Neuronal stem cell (in vitro differentiated cells): Measurements from ENCODE around the gene FHOD3.

Source experiments
- DNase-seq: peaks from one replicate; pipeline ENCODE4 v3.0.0-alpha.2; 2013; ENCODE audit warnings: low spot score
- H2AFZ ChIP-seq: one replicate; pipeline ENCODE4 v1.6.1; 2013; ENCODE audit warnings: mild to moderate bottlenecking, low read length, inconsistent platforms
- H2AK5ac ChIP-seq: 2 replicates; pipeline ENCODE4 v1.6.1; 2013; ENCODE audit warnings: low read depth, mild to moderate bottlenecking, inconsistent platforms, low read length, moderate library complexity, mixed read lengths
- H2BK120ac ChIP-seq: 2 replicates; pipeline ENCODE4 v1.6.1; 2013; ENCODE audit warnings: low read depth, mild to moderate bottlenecking, inconsistent platforms, low read length, moderate library complexity, mixed read lengths
- H2BK12ac ChIP-seq: one replicate; pipeline ENCODE4 v1.6.1; 2013; ENCODE audit warnings: low read length, inconsistent platforms
- H2BK15ac ChIP-seq: 2 replicates; pipeline ENCODE4 v1.6.1; 2013; ENCODE audit warnings: mild to moderate bottlenecking, low read length, inconsistent platforms, mixed read lengths
- H2BK5ac ChIP-seq: one replicate; pipeline ENCODE4 v1.6.1; 2013; ENCODE audit warnings: inconsistent platforms, mild to moderate bottlenecking, low read length, moderate library complexity
- H3K14ac ChIP-seq: one replicate; pipeline ENCODE4 v1.6.1; 2013; ENCODE audit warnings: low read length, inconsistent platforms
- H3K18ac ChIP-seq: 2 replicates; pipeline ENCODE4 v1.6.1; 2013; ENCODE audit warnings: low read length, inconsistent platforms
- H3K23ac ChIP-seq: 2 replicates; pipeline ENCODE4 v1.6.1; 2013; ENCODE audit warnings: low read depth, mild to moderate bottlenecking, mixed read lengths, low read length, inconsistent platforms; ENCODE audit not compliant: poor library complexity
- H3K27ac ChIP-seq: replicated peaks from 3 replicates; pipeline ENCODE4 v1.5.1; 2013; ENCODE audit warnings: low read length, inconsistent platforms
- H3K27me3 ChIP-seq, 3 experiments: 2 replicates each; pipeline ENCODE4 v1.6.1; 2013; ENCODE audit warnings: low read length in 3 of 3, mild to moderate bottlenecking in 2 of 3, inconsistent platforms in 1 of 3, low read depth in 1 of 3, mixed read lengths in 1 of 3, moderate library complexity in 1 of 3; ENCODE audit not compliant: control insufficient read depth in 3 of 3, insufficient read depth in 3 of 3
- H3K36me3 ChIP-seq, 2 donors: replicated peaks in 1 of 2; 2 replicates each; pipeline ENCODE4 v1.6.1; 2013; ENCODE audit warnings: low read length in 2 of 2; ENCODE audit not compliant: control insufficient read depth in 2 of 2, insufficient read depth in 2 of 2
- H3K4ac ChIP-seq: 2 replicates; pipeline ENCODE4 v1.6.1; 2013; ENCODE audit warnings: inconsistent platforms, mild to moderate bottlenecking, low read length, moderate library complexity
- H3K4me1 ChIP-seq, 2 donors: 1 replicate in 1 of 2; 2 replicates in 1 of 2; pipeline ENCODE4 v1.6.1; 2013; ENCODE audit warnings: low read length in 2 of 2, low read depth in 1 of 2; ENCODE audit not compliant: control insufficient read depth in 2 of 2, insufficient read depth in 1 of 2
- H3K4me2 ChIP-seq: one replicate; pipeline ENCODE4 v1.6.1; 2013; ENCODE audit warnings: mild to moderate bottlenecking, low read length, inconsistent platforms; ENCODE audit not compliant: insufficient read depth, poor library complexity, severe bottlenecking
- H3K4me3 ChIP-seq, 2 donors: 2 replicates each; pipeline ENCODE4 v1.5.1; 2013; ENCODE audit warnings: low read length in 2 of 2, mild to moderate bottlenecking in 2 of 2, inconsistent platforms in 1 of 2, moderate library complexity in 1 of 2
- H3K79me1 ChIP-seq: one replicate; pipeline ENCODE4 v1.6.1; 2013; ENCODE audit warnings: low read depth, mild to moderate bottlenecking, inconsistent platforms, low read length, moderate library complexity
- H3K9ac ChIP-seq: one replicate; pipeline ENCODE4 v1.6.1; 2013; ENCODE audit warnings: mild to moderate bottlenecking, low read depth, low read length, inconsistent platforms; ENCODE audit not compliant: poor library complexity
- H3K9me3 ChIP-seq, 2 donors: replicated peaks in 1 of 2; 2 replicates each; pipeline versions ENCODE3 to v1.6.1; 2013; ENCODE audit warnings: low read length in 2 of 2, mild to moderate bottlenecking in 2 of 2, inconsistent platforms in 1 of 2, low read depth in 1 of 2, mixed read lengths in 1 of 2, moderate library complexity in 1 of 2; ENCODE audit not compliant: control insufficient read depth in 2 of 2, insufficient read depth in 1 of 2
- H4K8ac ChIP-seq: one replicate; pipeline ENCODE4 v1.6.1; 2013; ENCODE audit warnings: low read depth, mild to moderate bottlenecking, inconsistent platforms, low read length, moderate library complexity
- H4K91ac ChIP-seq: one replicate; pipeline ENCODE4 v1.6.1; 2013; ENCODE audit warnings: low read length, low read depth, mild to moderate bottlenecking, inconsistent platforms; ENCODE audit not compliant: poor library complexity
- WGBS, 2 donors: extraction: QIAGEN DNeasy Blood & Tissue Kit; methylation state at CpG; one replicate each; pipeline ENCODE4 v1.1.7; 2013; ENCODE audit warnings: missing lambda C conversion rate in 2 of 2, mixed read lengths in 1 of 2; ENCODE audit not compliant: insufficient read length in 2 of 2, insufficient replicate concordance in 1 of 2; ENCODE audit errors: extremely low coverage in 2 of 2; 5-methylcytosine and 5-hydroxymethylcytosine counted together

FHOD3 gene

GRCh38 chr18:36389027-36389426 lies 91.5 kb downstream of the FHOD3 start:
- Histone ChIP-seq H3K14ac (no peak overlapping the region), H2BK120ac (no peak overlapping the region), H3K4me3 (no peak overlapping the region), H4K8ac (no peak overlapping the region), H2AFZ (no peak overlapping the region), H3K4ac (no peak overlapping the region), H3K9me3 (peaks cover 5% of the 10 kb centered on the region in 2 donors), H3K4me2 (no peak overlapping the region), H2BK12ac (no peak overlapping the region), H3K18ac (no peak overlapping the region), H3K27ac (no peak overlapping the region), H3K79me1 (peaks cover 2% of the 10 kb centered on the region), H3K9ac (no peak overlapping the region), H3K4me1 (no peaks in the 10 kb centered on the region), H2BK15ac (no peak overlapping the region), H3K36me3 (peaks cover 0 to 8% of the 10 kb centered on the region in 2 donors), H4K91ac (no peak overlapping the region), H2AK5ac (no peak overlapping the region), H3K23ac (no peak overlapping the region), H3K27me3 (peaks cover 0 to 2% (median 0%) of the 10 kb centered on the region in 3 experiments), H2BK5ac (no peak overlapping the region)
- DNase-seq, result no peak
- WGBS, 2 donors, result no CpG with 5 or more reads among the region's 7 CpGs

- Histone ChIP-seq H2BK120ac (no peak overlapping the region), H3K4me1 (no peaks in the 10 kb centered on the region), H3K27me3 (peaks cover 0 to 2% (median 0%) of the 10 kb centered on the region in 3 experiments), H3K79me1 (peaks cover 2% of the 10 kb centered on the region), H2BK15ac (no peak overlapping the region), H2BK5ac (no peak overlapping the region), H4K8ac (no peak overlapping the region), H3K36me3 (peaks cover 0 to 8% of the 10 kb centered on the region in 2 donors), H2BK12ac (no peak overlapping the region), H3K14ac (no peak overlapping the region), H3K9me3 (peaks cover 5 to 7% of the 10 kb centered on the region in 2 donors), H2AK5ac (no peak overlapping the region), H2AFZ (no peak overlapping the region), H3K4ac (no peak overlapping the region), H3K18ac (no peak overlapping the region), H3K27ac (no peak overlapping the region), H3K23ac (no peak overlapping the region), H4K91ac (no peak overlapping the region), H3K9ac (no peak overlapping the region), H3K4me2 (no peak overlapping the region), H3K4me3 (no peak overlapping the region)
- no CpG with 5 or more reads among the region's 5 CpGs for whole genome bisulfite sequencing, 2 donors
- DNase-seq, result no peak
Measured at GRCh38 chr18:36389811-36390581, 92.5 kb downstream of the FHOD3 start.

- no peak overlapping the region for H2AFZ ChIP-seq
- H2BK120ac ChIP-seq, result no peak overlapping the region
- no peak overlapping the region for H2BK15ac ChIP-seq
- H2BK12ac ChIP-seq, result no peak overlapping the region
- no peak overlapping the region for H2AK5ac ChIP-seq
- H3K14ac ChIP-seq, result no peak overlapping the region
- H4K8ac ChIP-seq, result no peak overlapping the region
- no peaks in the 10 kb centered on the region for H3K27me3 ChIP-seq
- no peaks in the 10 kb centered on the region for H3K4me1 ChIP-seq
- no peak overlapping the region for H3K18ac ChIP-seq
- H3K4me2 ChIP-seq, result no peak overlapping the region
- H3K9me3 ChIP-seq, result peaks cover 5 to 19% of the 10 kb centered on the region in 2 donors
- H3K79me1 ChIP-seq, result peaks cover 2% of the 10 kb centered on the region
- H3K36me3 ChIP-seq, result peaks cover 0 to 8% of the 10 kb centered on the region in 2 donors
- H3K4me3 ChIP-seq, result no peak overlapping the region
- no peak overlapping the region for H3K4ac ChIP-seq
- DNase-seq, result no peak
- H4K91ac ChIP-seq, result no peak overlapping the region
- no peak overlapping the region for H2BK5ac ChIP-seq
- H3K23ac ChIP-seq, result no peak overlapping the region
- H3K27ac ChIP-seq, result no peak overlapping the region
- no CpG with 5 or more reads among the region's 7 CpGs for WGBS, 2 donors
- H3K9ac ChIP-seq, result no peak overlapping the region
Measured at GRCh38 chr18:36391426-36392145, 94.1 kb downstream of the FHOD3 start.
